Measurements from ENCODE around the gene FBLN7.

The FBLN7 gene

DNA sequence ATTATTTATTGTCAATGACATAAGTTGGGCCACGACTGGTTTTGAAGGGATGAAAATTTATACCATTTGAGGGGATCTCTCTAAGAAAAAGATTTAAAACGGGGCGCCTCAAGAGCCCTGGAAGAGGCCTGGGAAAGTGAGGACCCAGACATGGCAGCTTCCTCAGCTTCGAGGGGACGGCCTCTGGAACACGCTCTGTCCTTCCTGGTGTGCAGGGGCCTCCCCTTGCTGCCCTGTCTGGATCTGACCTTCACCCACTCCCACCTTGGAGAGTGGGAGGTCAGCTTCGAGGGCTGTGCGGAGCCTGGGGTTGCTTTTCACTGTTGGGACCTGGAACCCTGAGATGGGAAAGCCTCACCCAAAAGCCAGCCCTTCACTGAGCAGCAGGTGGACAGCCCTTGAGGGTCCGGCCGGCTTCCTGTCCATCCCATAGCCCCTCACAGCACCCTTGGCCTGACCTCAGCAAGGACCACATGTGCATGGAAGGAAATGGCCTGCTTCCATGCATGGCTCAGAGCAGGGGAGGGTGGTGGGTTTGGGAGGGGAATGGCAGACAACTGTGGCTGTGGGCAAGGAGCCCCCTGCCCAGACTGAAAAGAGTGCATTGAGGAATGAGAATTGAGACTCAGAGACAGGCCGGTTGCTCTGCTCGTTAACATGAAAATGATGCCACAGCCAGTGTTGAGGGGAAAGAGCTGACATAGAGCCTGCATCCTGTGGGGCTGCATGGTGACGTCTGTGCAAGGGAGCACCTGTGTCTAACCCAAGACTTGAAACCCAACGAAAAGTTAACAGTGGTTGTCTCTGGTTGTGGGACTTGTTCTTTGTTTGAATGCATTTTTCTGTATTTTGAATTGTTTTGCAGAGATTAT is 16.3 kb downstream of the FBLN7 start:
- Histone ChIP-seq H3K36me3 (ENCODE audit: control insufficient read depth, insufficient read depth, low read length) (no peaks in the 10 kb centered on the region), H3K4me1 (ENCODE audit: control insufficient read depth, insufficient read depth, low read length) (peaks cover 3% of the 10 kb centered on the region), H3K4me3 (ENCODE audit: low read length) (no peak overlapping the region), H3K9ac (ENCODE audit: low read length) (no peak overlapping the region), H3K27me3 (ENCODE audit: control insufficient read depth, insufficient read depth, low read length) (no peaks in the 10 kb centered on the region), H3K27ac (ENCODE audit: low read depth, low read length) (no peak overlapping the region)

- H3K9ac ChIP-seq (ENCODE audit: low read length): no peak overlapping the region
- peaks cover 1% of the 10 kb centered on the region for H3K4me1 ChIP-seq (ENCODE audit: control insufficient read depth, insufficient read depth, low read length)
- no peaks in the 10 kb centered on the region for H3K36me3 ChIP-seq (ENCODE audit: control insufficient read depth, insufficient read depth, low read length)
- H3K27ac ChIP-seq (ENCODE audit: low read depth, low read length): no peak overlapping the region
- H3K27me3 ChIP-seq (ENCODE audit: control insufficient read depth, insufficient read depth, low read length): no peaks in the 10 kb centered on the region
- no peak overlapping the region for H3K4me3 ChIP-seq (ENCODE audit: low read length)
Observed at GRCh38 chr2:112155331-112156151, 17.4 kb downstream of the FBLN7 start.

- no peaks in the 10 kb centered on the region for H3K36me3 ChIP-seq (ENCODE audit: control insufficient read depth, insufficient read depth, low read length)
- H3K9ac ChIP-seq (ENCODE audit: low read length): no peak overlapping the region
- no peaks in the 10 kb centered on the region for H3K27me3 ChIP-seq (ENCODE audit: control insufficient read depth, insufficient read depth, low read length)
- no peak overlapping the region for H3K4me3 ChIP-seq (ENCODE audit: low read length)
- H3K4me1 ChIP-seq (ENCODE audit: control insufficient read depth, insufficient read depth, low read length): no peaks in the 10 kb centered on the region
- H3K27ac ChIP-seq (ENCODE audit: low read depth, low read length): no peak overlapping the region
Observed at GRCh38 chr2:112156152-112156986, 18.2 kb downstream of the FBLN7 start.

DNA sequence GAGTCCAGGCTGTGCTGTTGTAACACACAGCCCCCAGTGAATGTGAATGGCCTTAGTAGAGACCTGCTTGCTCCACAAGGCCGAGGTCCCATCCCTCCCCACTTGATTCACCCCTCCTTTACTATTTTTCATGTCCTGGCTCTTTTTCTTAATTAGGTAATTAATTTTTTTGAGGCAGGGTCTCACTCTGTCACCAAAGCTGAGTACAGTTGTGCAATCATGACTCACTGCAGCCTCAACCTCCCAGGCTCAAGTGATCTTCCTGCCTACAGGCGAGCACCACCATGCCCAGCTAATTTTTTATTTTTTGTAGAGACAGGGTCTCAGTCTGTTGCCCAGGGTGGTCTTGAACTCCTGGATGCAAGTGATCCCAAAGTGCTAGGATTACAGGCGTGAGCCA is 19.3 kb downstream of the FBLN7 start:
- H3K4me1 ChIP-seq (ENCODE audit: control insufficient read depth, insufficient read depth, low read length): no peaks in the 10 kb centered on the region
- no peak overlapping the region for H3K27ac ChIP-seq (ENCODE audit: low read depth, low read length)
- H3K9ac ChIP-seq (ENCODE audit: low read length): no peak overlapping the region
- no peaks in the 10 kb centered on the region for H3K27me3 ChIP-seq (ENCODE audit: control insufficient read depth, insufficient read depth, low read length)
- no peak overlapping the region for H3K4me3 ChIP-seq (ENCODE audit: low read length)
- H3K36me3 ChIP-seq (ENCODE audit: control insufficient read depth, insufficient read depth, low read length): no peaks in the 10 kb centered on the region

GRCh38 chr2:112159454-112159921 is 21.3 kb downstream of the FBLN7 start:
- no peaks in the 10 kb centered on the region for H3K4me1 ChIP-seq (ENCODE audit: control insufficient read depth, insufficient read depth, low read length)
- H3K9ac ChIP-seq (ENCODE audit: low read length): no peak overlapping the region
- no peak overlapping the region for H3K4me3 ChIP-seq (ENCODE audit: low read length)

GRCh38 chr2:112160283-112161250 is 22.4 kb downstream of the FBLN7 start:
- H3K9ac ChIP-seq (ENCODE audit: low read length): no peak overlapping the region
- H3K4me1 ChIP-seq (ENCODE audit: control insufficient read depth, insufficient read depth, low read length): no peaks in the 10 kb centered on the region
- H3K27ac ChIP-seq (ENCODE audit: low read depth, low read length): no peak overlapping the region
- H3K36me3 ChIP-seq (ENCODE audit: control insufficient read depth, insufficient read depth, low read length): no peaks in the 10 kb centered on the region
- no peak overlapping the region for H3K4me3 ChIP-seq (ENCODE audit: low read length)
- H3K27me3 ChIP-seq (ENCODE audit: control insufficient read depth, insufficient read depth, low read length): no peaks in the 10 kb centered on the region

More at GRCh38 chr2:112159454-112159921, 21.3 kb downstream of the FBLN7 start:
- Histone ChIP-seq H3K27ac (ENCODE audit: low read depth, low read length) (no peak overlapping the region), H3K36me3 (ENCODE audit: control insufficient read depth, insufficient read depth, low read length) (no peaks in the 10 kb centered on the region), H3K27me3 (ENCODE audit: control insufficient read depth, insufficient read depth, low read length) (no peaks in the 10 kb centered on the region)

DNA sequence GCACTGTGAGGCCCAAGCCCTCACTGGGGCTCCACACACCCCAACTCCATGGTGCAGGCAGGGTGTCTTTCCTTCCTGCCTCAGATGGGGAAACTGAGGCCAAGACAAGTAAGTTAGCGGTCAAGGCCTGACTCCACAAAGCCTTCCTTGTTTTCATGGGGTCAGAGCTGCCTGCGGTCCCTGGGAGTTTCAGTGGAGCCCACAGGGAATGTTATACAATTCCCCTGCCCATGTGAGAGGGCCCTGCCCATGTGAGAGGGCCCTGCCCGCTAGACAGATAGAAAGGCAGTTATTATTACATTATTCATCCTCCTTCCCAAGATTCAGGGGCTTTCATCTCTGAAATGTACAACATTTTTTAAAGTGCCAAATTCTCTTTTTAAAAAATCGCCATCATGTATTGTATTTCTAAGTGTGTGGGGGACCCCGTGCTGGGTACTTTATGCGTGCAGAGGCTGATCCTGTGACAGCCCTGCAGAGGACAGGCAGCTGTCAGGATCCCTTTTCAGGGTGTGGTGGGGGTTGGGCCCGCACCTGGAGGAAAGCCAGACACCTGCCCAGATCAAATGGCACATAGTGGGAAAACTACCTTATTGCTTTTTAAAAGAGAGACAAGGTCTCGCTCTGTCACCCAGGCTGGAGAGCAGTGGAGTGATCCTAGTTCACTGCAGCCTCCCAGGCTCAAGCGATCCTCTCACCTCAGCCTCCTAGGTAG is 23.4 kb downstream of the FBLN7 start:
- H3K4me1 ChIP-seq (ENCODE audit: control insufficient read depth, insufficient read depth, low read length): no peaks in the 10 kb centered on the region
- no peak overlapping the region for H3K27ac ChIP-seq (ENCODE audit: low read depth, low read length)

DNA sequence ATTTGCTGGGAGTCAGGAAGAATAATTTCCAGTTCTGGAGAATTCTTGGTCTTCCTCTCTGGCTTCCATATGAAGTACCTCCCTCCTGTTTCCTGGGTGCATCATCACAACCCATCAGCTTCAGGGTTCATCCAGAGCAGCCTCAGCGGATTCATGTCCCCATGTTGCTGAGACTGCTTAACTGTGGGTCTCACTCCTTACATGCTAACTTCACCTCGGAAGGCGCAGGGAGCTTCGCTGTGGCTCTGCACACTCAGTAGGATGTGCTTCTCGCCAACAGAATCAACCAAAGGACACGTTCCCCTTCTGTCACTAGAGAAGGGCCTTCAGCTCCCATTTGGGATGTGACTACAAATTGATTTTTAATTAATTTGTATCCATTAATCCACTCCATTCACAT is 24.2 kb downstream of the FBLN7 start:
- no peaks in the 10 kb centered on the region for H3K4me1 ChIP-seq (ENCODE audit: control insufficient read depth, insufficient read depth, low read length)
- H3K4me3 ChIP-seq (ENCODE audit: low read length): no peak overlapping the region
- H3K9ac ChIP-seq (ENCODE audit: low read length): no peak overlapping the region
- no peak overlapping the region for H3K27ac ChIP-seq (ENCODE audit: low read depth, low read length)
- H3K27me3 ChIP-seq (ENCODE audit: control insufficient read depth, insufficient read depth, low read length): no peaks in the 10 kb centered on the region
- H3K36me3 ChIP-seq (ENCODE audit: control insufficient read depth, insufficient read depth, low read length): no peaks in the 10 kb centered on the region

More for the DNA sequence above, 23.4 kb downstream of the FBLN7 start:
- Histone ChIP-seq H3K9ac (ENCODE audit: low read length) (no peak overlapping the region), H3K27me3 (ENCODE audit: control insufficient read depth, insufficient read depth, low read length) (no peaks in the 10 kb centered on the region), H3K4me3 (ENCODE audit: low read length) (no peak overlapping the region), H3K36me3 (ENCODE audit: control insufficient read depth, insufficient read depth, low read length) (no peaks in the 10 kb centered on the region)

- Histone ChIP-seq H3K27ac (ENCODE audit: low read depth, low read length) (no peak overlapping the region), H3K4me3 (ENCODE audit: low read length) (no peak overlapping the region), H3K36me3 (ENCODE audit: control insufficient read depth, insufficient read depth, low read length) (no peaks in the 10 kb centered on the region), H3K9ac (ENCODE audit: low read length) (no peak overlapping the region), H3K4me1 (ENCODE audit: control insufficient read depth, insufficient read depth, low read length) (no peaks in the 10 kb centered on the region), H3K27me3 (ENCODE audit: control insufficient read depth, insufficient read depth, low read length) (no peaks in the 10 kb centered on the region)
Observed at GRCh38 chr2:112162956-112163355, 24.8 kb downstream of the FBLN7 start.

DNA sequence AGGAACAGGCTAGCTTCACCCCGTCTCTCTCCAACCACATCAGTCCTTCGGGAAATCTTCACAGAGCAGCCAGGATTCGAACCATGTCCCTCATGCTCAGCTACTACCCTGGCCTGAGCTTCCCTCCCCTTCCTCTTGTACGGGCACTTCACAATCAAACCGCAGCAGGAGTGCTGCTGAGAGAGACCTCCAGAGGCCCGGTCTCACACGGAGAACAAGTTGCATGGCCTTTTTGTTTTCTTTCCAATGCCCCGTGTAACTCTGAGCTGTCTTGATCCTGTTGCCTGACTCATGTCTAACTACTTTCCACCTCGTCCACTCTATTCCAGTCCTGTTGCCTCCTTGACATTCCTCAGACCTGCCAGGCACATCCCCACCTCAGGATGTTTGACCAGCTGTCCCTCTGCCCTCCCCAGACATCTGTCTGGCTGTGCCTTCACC is 25.4 kb downstream of the FBLN7 start:
- no peaks in the 10 kb centered on the region for H3K36me3 ChIP-seq (ENCODE audit: control insufficient read depth, insufficient read depth, low read length)
- H3K4me1 ChIP-seq (ENCODE audit: control insufficient read depth, insufficient read depth, low read length): no peaks in the 10 kb centered on the region
- H3K9ac ChIP-seq (ENCODE audit: low read length): no peak overlapping the region
- no peaks in the 10 kb centered on the region for H3K27me3 ChIP-seq (ENCODE audit: control insufficient read depth, insufficient read depth, low read length)
- H3K27ac ChIP-seq (ENCODE audit: low read depth, low read length): no peak overlapping the region
- H3K4me3 ChIP-seq (ENCODE audit: low read length): no peak overlapping the region

- Histone ChIP-seq H3K36me3 (ENCODE audit: control insufficient read depth, insufficient read depth, low read length) (no peaks in the 10 kb centered on the region), H3K4me3 (ENCODE audit: low read length) (no peak overlapping the region), H3K27me3 (ENCODE audit: control insufficient read depth, insufficient read depth, low read length) (no peaks in the 10 kb centered on the region), H3K9ac (ENCODE audit: low read length) (no peak overlapping the region), H3K4me1 (ENCODE audit: control insufficient read depth, insufficient read depth, low read length) (no peaks in the 10 kb centered on the region), H3K27ac (ENCODE audit: low read depth, low read length) (no peak overlapping the region)
Observed at GRCh38 chr2:112164876-112165275, 26.7 kb downstream of the FBLN7 start.

All from rectal smooth muscle tissue (tissue), 1 donor.